SK-N-SH (cell line): ENCODE measurements around the gene MRPL53.

Source experiments
- CTCF ChIP-seq: fragments of 200-600 bp; sonication (generic); IDR thresholded peaks from 2 replicates; pipeline ENCODE4 v1.6.1; 2017; ENCODE audit warnings: antibody characterized with exemption, mild to moderate bottlenecking, moderate library complexity
- EZH2phosphoT487 ChIP-seq: fragments of 200-600 bp; sonication (generic); IDR thresholded peaks from 2 replicates; pipeline ENCODE4 v1.6.1; 2017; ENCODE audit warnings: low read depth, mixed run types, mild to moderate bottlenecking, antibody characterized with exemption, moderate library complexity, borderline replicate concordance
- FOXJ3 ChIP-seq: sonication (generic); formaldehyde crosslinking; IDR thresholded peaks from 2 replicates; pipeline ENCODE4 v1.5.1; 2020; ENCODE audit warnings: mild to moderate bottlenecking, missing genetic modification reagents
- GATA2 ChIP-seq: sonication (generic); formaldehyde crosslinking; IDR thresholded peaks from 2 replicates; pipeline ENCODE4 v1.5.0; 2020; ENCODE audit warnings: mild to moderate bottlenecking, missing genetic modification reagents
- MAX ChIP-seq: IDR thresholded peaks from 2 replicates; pipeline ENCODE4 v1.4.0; 2012; ENCODE audit warnings: low read depth
- PBX3 ChIP-seq: IDR thresholded peaks from 2 replicates; pipeline ENCODE4; 2012
- USF1 ChIP-seq: IDR thresholded peaks from 2 replicates; pipeline ENCODE4 v1.4.0; 2012; ENCODE audit warnings: low read depth, borderline replicate concordance
- YY1 ChIP-seq: IDR thresholded peaks from 2 replicates; pipeline ENCODE4 v1.4.0; 2012; ENCODE audit warnings: low read depth, mild to moderate bottlenecking

- TF ChIP-seq FOXJ3 (CRISPR knock-in tag): no peak
- no peak for TF ChIP-seq CTCF
- no peak for TF ChIP-seq GATA2 (CRISPR knock-in tag)
- no peak for TF ChIP-seq USF1
- TF ChIP-seq MAX: no peak
- TF ChIP-seq YY1: no peak
- TF ChIP-seq EZH2phosphoT487: no peak
- TF ChIP-seq PBX3: no peak
These were observed 23.0 kb upstream of the MRPL53 start for GRCh38 chr2:74495440-74495839.
